AG04449 (cell line): ENCODE data around the gene POU2AF2.
"Not testable (repeated sequence)": the region's sequence is repeated elsewhere in the genome, so short reads cannot be mapped to it uniquely, and the experiment has no call there.

Experiments used
- CTCF ChIA-PET: fragments of 350-600 bp; formaldehyde crosslinking; extraction: SDS; loops from one replicate; lab custom pipeline; 2021; ENCODE audit warnings: antibody characterized with exemption; lab: Yijun Ruan, JAX
- POLR2A ChIA-PET: fragments of 400-600, 350-600 bp; formaldehyde crosslinking; extraction: SDS; loops from one replicate; lab custom pipeline; 2020; ENCODE audit warnings: antibody characterized with exemption, inconsistent platforms; lab: Yijun Ruan, JAX
- DNase-seq: peaks from one replicate; pipeline ENCODE4 v3.0.0-alpha.2; 2010; ENCODE audit warnings: low read depth, low spot score
- H3K4me3 ChIP-seq: 2 replicates; pipeline ENCODE4 v1.5.1; 2011; ENCODE audit warnings: low read depth, mild to moderate bottlenecking, control low read depth, low read length
- TF ChIP-seq, protein P1 (sequence below): IDR thresholded peaks from one replicate; pipeline ENCODE4 v1.5.1; 2011; ENCODE audit warnings: mild to moderate bottlenecking, moderate library complexity, low read length, control low read depth, inconsistent platforms; ENCODE audit not compliant: insufficient read depth; ENCODE audit errors: missing control alignments

The POU2AF2 gene

DNA sequence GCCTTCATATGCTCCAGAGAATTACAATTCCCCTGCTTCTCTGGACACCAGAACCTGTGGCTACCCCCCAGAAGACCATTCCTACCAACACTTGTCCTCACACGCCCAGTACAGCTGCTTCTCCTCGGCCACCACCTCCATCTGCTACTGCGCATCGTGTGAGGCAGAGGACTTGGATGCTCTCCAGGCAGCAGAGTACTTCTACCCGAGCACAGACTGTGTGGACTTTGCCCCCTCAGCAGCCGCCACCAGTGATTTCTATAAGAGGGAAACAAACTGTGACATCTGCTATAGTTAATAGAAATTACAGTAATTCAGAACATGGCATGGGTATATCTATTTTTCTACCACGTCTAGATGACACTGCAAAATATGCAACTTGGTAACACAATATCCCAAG is 62.6 kb downstream of the POU2AF2 start:
- no peak for DNase-seq
- CTCF ChIA-PET: no interaction called here
- TF ChIP-seq, protein P1, sequence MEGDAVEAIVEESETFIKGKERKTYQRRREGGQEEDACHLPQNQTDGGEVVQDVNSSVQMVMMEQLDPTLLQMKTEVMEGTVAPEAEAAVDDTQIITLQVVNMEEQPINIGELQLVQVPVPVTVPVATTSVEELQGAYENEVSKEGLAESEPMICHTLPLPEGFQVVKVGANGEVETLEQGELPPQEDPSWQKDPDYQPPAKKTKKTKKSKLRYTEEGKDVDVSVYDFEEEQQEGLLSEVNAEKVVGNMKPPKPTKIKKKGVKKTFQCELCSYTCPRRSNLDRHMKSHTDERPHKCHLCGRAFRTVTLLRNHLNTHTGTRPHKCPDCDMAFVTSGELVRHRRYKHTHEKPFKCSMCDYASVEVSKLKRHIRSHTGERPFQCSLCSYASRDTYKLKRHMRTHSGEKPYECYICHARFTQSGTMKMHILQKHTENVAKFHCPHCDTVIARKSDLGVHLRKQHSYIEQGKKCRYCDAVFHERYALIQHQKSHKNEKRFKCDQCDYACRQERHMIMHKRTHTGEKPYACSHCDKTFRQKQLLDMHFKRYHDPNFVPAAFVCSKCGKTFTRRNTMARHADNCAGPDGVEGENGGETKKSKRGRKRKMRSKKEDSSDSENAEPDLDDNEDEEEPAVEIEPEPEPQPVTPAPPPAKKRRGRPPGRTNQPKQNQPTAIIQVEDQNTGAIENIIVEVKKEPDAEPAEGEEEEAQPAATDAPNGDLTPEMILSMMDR: no peak
- no peak overlapping the region for H3K4me3 ChIP-seq
- POLR2A ChIA-PET: no interaction called here

DNA sequence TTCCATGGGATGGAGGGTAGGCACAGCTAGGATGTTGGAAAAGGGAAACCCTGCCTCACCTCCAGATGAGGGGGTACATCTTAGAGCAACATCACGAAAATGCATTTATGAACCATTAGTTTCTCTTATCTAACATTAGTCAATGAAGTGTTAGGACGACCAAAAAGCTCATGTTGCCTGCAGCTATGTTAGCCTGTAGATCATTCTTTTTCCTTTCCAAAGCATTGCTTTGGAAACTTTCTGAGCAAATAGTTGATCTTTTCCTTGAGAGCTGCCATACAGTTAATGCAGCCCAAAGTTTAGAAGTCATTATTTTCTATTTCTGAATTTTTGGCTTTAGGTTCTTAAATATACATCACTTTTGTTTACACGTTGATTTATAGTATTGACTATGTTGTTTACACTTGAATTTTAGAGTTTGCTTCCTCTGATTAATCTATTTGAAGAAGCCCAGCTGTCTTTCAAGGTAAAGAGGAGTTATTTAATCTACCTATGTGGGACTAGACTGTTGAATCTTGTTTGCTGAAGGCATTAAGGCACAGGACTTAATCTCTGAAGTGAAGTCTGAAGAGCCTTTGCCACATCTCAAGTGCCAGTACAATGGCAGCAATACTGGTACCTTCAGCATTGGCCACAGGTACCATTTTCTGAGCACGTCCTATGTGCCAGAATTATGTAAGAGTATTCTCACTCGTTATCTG is 63.8 kb downstream of the POU2AF2 start:
- POLR2A ChIA-PET: no interaction called here
- TF ChIP-seq, protein P1: no peak
- CTCF ChIA-PET: no interaction called here
- H3K4me3 ChIP-seq: no peak overlapping the region
- DNase-seq: no peak

DNA sequence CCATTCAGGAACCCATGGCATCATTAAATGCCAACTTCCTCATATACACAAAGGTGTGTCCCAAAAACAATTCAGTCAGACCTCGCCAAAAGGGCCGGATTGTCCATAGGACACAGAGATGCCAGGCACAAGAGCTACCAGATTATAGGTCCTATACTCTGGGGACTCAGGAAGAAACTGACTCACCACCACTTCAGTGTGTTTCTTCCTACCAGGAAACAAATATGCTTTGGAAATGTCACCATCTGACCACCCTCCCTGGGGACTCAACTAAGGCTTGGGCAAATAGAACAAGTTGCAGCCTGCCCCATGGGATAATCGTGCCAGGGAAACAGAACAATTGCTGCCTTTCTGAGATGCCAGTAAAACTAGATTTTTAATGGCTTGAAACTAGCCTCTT is 64.6 kb downstream of the POU2AF2 start:
- no peak for DNase-seq
- ChIA-PET CTCF (no interaction called here), POLR2A (no interaction called here)
- no peak overlapping the region for H3K4me3 ChIP-seq
- TF ChIP-seq, protein P1: no peak

DNA sequence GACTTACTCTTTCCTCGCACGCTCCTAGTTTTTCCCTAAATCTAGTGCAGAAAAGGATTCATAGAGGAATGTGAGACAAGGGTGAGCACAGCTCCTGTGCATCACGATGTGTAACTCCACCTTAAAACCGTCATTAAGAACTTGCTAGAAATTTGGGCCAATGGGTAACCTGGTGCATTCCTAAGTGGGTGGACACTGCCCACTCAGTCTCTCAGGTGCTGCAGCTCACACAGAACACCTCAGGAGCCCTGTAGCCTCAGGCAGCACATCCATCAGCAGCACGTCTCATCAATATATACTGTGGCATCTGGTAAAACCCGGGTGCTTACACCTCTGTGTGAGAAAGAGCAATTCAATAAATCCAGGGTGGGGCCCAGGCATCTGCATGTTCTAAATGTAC is 65.2 kb downstream of the POU2AF2 start:
- DNase-seq: no peak
- TF ChIP-seq, protein P1: no peak
- CTCF ChIA-PET: no interaction called here

DNA sequence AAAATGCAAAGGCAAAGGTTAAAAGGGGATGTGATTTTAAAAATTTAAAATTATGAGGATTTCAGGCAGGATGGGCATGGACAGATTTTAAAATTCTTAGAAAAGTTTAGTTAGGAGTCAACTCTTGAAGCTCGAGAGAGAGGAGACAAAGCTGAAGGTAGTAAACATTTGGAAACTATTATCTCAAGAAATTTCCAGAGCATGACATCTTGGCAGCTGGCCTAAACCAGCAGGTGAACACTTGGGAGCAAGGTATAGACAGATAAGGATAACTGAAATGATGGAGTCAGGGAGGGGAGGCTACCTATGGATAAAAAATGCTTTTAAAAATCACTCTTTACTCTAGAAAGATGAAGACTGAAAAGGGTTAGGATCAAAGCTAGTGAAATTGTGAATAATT is 66.6 kb downstream of the POU2AF2 start:
- H3K4me3 ChIP-seq: no peak overlapping the region
- ChIA-PET CTCF (no interaction called here), POLR2A (no interaction called here)
- DNase-seq: no peak
- TF ChIP-seq, protein P1: no peak

More for the DNA sequence above, 65.2 kb downstream of the POU2AF2 start:
- H3K4me3 ChIP-seq: no peak overlapping the region
- POLR2A ChIA-PET: no interaction called here

DNA sequence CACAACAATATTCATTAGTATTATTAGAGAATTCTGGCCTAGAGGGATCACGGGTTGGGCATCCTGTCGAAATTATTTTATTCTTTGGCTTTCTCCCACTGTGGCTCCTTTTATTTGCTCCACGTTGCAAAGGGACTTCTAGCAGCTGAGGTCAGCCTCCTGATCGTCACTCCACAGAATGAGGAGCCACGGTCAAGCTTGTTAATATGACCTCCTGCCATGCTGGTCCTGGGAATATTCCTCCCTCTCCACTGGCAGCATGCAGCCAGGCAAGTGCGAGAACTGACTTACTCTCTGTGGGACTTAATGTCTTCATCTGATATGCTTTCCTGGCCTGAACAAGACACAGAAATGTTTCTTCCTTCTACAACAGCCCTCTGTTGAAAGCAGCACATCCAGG is 73.8 kb downstream of the POU2AF2 start:
- H3K4me3 ChIP-seq: no peak overlapping the region
- no peak for DNase-seq
- TF ChIP-seq, protein P1: no peak
- ChIA-PET CTCF (no interaction called here), POLR2A (no interaction called here)

DNA sequence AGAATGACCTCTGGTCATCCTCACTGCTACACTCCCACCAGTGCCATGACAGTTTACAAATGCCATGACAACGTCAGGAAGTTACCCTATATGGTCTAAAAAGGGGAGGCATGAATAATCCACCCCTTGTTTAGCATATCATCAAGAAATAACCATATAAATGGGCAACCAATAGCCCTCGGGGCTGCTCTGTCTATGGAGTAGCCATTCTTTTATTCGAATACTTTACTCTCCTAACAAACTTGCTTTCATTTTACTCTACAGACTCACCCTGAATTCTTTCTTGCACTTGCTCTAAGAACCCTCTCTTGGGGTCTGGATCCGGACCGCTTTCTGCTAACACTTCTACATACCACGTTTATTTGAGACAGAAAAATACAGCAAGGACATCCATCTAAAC is 74.7 kb downstream of the POU2AF2 start:
- POLR2A ChIA-PET, H3K4me3 ChIP-seq, DNase-seq: not testable (repeated sequence)
- CTCF ChIA-PET: interaction anchor here (1.1 kb wide), 1 partner anchor 37 kb away, joined by 4 read pairs; no protein-coding TSS in a partner anchor
